Suprapubic skin (tissue), 4 donors: ENCODE data around the gene B3GNT7. TPM values are rescaled to one million over a fixed set of nuclear protein-coding genes. Genes with fewer than 3 reads are reported as not detected.

Source experiments
- DNase-seq, 2 donors: peaks; one replicate each; pipeline ENCODE4 v3.0.0-alpha.2; 2019; ENCODE audit warnings: low spot score in 2 of 2
- H3K27ac ChIP-seq: fragments of 200-600 bp; sonication (generic); one replicate; pipeline ENCODE4 v1.5.1; 2019
- H3K27me3 ChIP-seq: fragments of 200-600 bp; sonication (generic); one replicate; pipeline ENCODE4 v1.5.1; 2019
- H3K36me3 ChIP-seq: fragments of 200-600 bp; sonication (generic); one replicate; pipeline ENCODE4 v1.5.1; 2019
- H3K4me1 ChIP-seq: fragments of 200-600 bp; sonication (generic); one replicate; pipeline ENCODE4 v1.5.1; 2019
- H3K4me3 ChIP-seq: fragments of 200-600 bp; sonication (generic); one replicate; pipeline ENCODE4 v1.5.1; 2019; ENCODE audit warnings: mild to moderate bottlenecking
- H3K9me3 ChIP-seq: fragments of 200-600 bp; sonication (generic); one replicate; pipeline ENCODE4 v1.5.1; 2019
- EP300 ChIP-seq: sonication (generic); formaldehyde crosslinking; IDR thresholded peaks from one replicate; pipeline ENCODE4 v1.6.1; 2017; ENCODE audit warnings: antibody characterized with exemption
- POLR2A ChIP-seq, 2 donors: fragments of 450-650 bp; IDR thresholded peaks; one replicate each; pipeline ENCODE4 v1.6.1; 2017; ENCODE audit warnings: antibody characterized with exemption in 2 of 2, mild to moderate bottlenecking in 2 of 2, moderate library complexity in 2 of 2
- POLR2AphosphoS5 ChIP-seq, 3 donors: sonication (generic); formaldehyde crosslinking; IDR thresholded peaks; one replicate each; pipeline ENCODE4 v1.6.1; 2017; ENCODE audit warnings: antibody characterized with exemption in 3 of 3
- whole genome bisulfite sequencing: methylation state at CpG from one replicate; pipeline ENCODE4 v1.1.5; 2018; 5-methylcytosine and 5-hydroxymethylcytosine counted together
- total RNA-seq, 4 donors: library from RNA; depleted of rRNA; stranded (reverse); fragments of >200 nt; gene quantifications; one replicate each; pipeline ENCODE4 v1.1.0, GENCODE V29; 2016
- TF ChIP-seq, protein P1 (sequence below), 2 donors: fragments of 200-600 bp in 1 of 2; fragments of 450-650 bp in 1 of 2; sonication (generic) in 1 of 2; IDR thresholded peaks; one replicate each; pipeline ENCODE4 v1.5.1; 2016 to 2019; ENCODE audit warnings: antibody characterized with exemption in 2 of 2, mild to moderate bottlenecking in 1 of 2, moderate library complexity in 1 of 2

The B3GNT7 gene
- total RNA-seq, 4 donors from 2014 or later = 1.3 to 1.5 (median 1.4) TPM

DNA sequence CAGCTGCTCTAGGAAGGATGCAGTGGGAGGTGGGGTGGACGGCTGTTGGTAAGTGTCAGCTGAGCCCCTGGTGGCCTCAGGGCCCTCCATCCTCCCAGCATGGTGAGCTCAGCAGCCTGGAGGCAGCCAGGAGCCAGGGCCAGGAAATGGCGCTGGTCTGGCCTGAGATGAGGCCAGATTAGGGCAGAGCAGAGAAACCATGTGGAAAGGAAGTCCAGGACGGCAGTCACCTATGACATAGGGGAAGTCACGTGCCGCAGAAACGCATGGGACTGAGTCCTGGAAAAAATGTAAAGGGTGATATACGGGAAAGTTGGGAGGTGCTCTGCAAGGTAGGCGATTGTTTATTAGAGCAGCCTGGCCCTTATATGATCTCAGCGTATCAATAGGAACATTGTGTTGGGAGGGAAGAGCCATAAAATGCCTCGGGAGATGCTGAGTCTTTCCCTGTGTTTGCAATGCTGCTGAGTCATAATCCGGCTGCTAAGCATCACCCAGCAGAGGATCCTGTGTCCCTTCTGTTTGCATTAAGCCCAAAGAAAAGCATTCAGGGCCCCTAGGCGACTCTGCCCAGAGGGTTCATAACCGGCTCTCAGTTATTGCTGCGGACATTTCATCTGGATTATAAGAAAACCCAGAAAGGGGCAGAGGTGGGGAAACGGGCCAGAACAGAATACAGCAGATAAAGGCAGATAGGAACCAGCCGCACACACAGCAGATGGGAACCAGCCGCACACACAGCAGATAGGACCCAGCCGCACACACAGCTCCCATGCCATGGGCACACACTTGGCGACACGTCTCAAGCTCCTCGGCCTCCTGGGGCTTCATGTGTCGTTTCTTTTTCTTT, 30.3 kb upstream of the B3GNT7 start:
- no peak for DNase-seq
- TF ChIP-seq, protein P1, sequence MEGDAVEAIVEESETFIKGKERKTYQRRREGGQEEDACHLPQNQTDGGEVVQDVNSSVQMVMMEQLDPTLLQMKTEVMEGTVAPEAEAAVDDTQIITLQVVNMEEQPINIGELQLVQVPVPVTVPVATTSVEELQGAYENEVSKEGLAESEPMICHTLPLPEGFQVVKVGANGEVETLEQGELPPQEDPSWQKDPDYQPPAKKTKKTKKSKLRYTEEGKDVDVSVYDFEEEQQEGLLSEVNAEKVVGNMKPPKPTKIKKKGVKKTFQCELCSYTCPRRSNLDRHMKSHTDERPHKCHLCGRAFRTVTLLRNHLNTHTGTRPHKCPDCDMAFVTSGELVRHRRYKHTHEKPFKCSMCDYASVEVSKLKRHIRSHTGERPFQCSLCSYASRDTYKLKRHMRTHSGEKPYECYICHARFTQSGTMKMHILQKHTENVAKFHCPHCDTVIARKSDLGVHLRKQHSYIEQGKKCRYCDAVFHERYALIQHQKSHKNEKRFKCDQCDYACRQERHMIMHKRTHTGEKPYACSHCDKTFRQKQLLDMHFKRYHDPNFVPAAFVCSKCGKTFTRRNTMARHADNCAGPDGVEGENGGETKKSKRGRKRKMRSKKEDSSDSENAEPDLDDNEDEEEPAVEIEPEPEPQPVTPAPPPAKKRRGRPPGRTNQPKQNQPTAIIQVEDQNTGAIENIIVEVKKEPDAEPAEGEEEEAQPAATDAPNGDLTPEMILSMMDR (IDR thresholded peaks at IDR 0.05) = no peak
- TF ChIP-seq POLR2AphosphoS5 (IDR thresholded peaks at IDR 0.05) = no peak
- TF ChIP-seq POLR2A (IDR thresholded peaks at IDR 0.05) = no peak
- TF ChIP-seq EP300 = no peak
- WGBS = 56% methylated on average over 22 of the region's 22 CpGs
- H3K4me1 ChIP-seq = peaks cover 11% of the 10 kb centered on the region
- no peaks in the 10 kb centered on the region for H3K27me3 ChIP-seq
- no peak overlapping the region for H3K4me3 ChIP-seq
- peaks cover 4% of the 10 kb centered on the region for H3K36me3 ChIP-seq
- H3K9me3 ChIP-seq = no peaks in the 10 kb centered on the region
- H3K27ac ChIP-seq = peak overlapping the region; percentile 70

DNA sequence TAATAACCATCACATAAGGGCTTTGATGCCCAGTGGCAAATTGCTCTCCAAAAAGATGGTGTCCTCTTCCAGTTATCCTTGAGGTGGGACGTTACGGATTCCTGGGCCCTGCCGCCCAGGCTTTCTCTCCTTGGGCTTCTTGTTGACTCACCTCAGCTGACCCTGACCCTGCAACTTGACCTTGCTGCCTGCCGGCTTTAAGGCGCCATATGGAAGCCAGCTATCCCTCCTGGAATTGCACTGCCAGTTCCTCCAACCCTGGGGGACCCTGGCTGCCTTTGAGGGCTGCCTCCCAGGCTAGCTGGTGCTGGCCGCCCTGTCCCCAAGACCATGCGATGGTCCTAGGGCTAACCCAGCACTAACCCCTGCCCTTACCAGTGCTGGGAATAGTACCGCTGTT, 28.3 kb upstream of the B3GNT7 start:
- Histone ChIP-seq H3K27me3 (no peaks in the 10 kb centered on the region), H3K4me1 (peaks cover 11% of the 10 kb centered on the region), H3K27ac (no peak overlapping the region), H3K36me3 (no peaks in the 10 kb centered on the region), H3K9me3 (no peaks in the 10 kb centered on the region), H3K4me3 (no peak overlapping the region)
- no peak for DNase-seq
- WGBS = 96% methylated on average over 6 of the region's 8 CpGs
- TF ChIP-seq POLR2A (IDR thresholded peaks at IDR 0.05) (no peak), EP300 (no peak), POLR2AphosphoS5 (IDR thresholded peaks at IDR 0.05) (no peak)
- TF ChIP-seq, protein P1 (IDR thresholded peaks at IDR 0.05) = no peak

DNA sequence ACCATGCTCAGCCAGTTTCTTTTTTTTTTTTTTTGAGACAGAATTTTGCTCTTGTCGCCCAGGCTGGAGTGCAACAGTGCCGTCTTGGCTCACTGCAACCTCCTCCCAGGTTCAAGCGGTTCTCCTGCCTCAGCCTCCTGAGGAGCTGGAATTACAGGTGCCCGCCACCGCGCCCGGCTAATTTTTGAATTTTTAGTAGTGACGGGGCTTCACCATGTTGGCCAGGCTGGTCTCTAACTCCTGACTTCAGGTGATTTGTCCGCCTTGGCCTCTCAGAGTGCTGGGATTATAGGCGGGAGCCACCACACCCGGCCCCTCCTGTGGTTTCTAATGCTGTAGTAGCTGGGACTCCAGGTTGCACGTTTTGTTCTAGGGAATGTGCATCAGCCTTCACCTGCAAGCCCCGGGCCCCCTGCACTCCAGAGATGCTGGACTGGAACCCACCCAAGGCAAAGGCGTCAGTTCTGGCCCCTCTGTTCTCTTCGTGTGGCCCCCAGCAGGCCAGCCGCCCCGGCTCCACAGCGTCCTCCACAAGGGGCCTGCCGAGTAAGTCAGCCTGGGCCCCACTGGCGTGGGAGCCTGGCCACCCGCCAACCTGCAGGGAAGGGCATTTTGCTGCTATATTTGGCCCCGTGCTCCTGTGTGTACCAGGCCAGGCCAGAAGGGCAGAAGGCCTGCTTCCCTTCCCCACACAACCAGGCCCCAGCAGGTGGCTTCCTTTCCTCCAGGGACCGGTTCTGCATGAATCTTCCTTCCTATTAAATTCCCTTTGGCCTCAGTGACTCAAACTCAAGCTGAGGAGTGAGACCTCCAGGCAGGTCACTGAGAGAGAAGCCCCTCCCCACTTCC, 25.7 kb upstream of the B3GNT7 start:
- no peak for TF ChIP-seq POLR2AphosphoS5 (IDR thresholded peaks at IDR 0.05)
- TF ChIP-seq EP300 = no peak
- TF ChIP-seq, protein P1 (IDR thresholded peaks at IDR 0.05) = no peak
- no peak for TF ChIP-seq POLR2A (IDR thresholded peaks at IDR 0.05)
- DNase-seq = no peak
- Histone ChIP-seq H3K4me1 (peaks cover 9% of the 10 kb centered on the region), H3K4me3 (no peak overlapping the region), H3K36me3 (no peaks in the 10 kb centered on the region), H3K9me3 (no peaks in the 10 kb centered on the region), H3K27ac (no peak overlapping the region), H3K27me3 (no peaks in the 10 kb centered on the region)
- WGBS = 88% methylated on average over 15 of the region's 23 CpGs

DNA sequence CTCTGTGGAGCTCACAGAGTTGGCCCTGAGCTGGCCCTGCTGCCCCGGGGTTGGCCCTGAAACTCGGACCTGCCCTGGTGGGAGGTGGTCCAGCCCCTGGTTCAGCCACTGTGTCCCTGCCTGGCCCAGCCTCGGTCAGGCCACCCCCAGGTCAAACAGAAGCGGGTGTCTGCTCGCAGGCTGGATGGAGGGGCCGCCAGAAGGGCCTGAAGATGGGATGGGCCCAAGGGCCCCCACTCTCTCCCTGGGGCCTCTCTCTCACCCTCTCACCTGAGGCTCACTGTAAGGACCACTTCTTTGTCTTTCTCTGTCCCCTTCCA, 25.1 kb upstream of the B3GNT7 start:
- peaks cover 3% of the 10 kb centered on the region for H3K4me1 ChIP-seq
- H3K36me3 ChIP-seq = no peaks in the 10 kb centered on the region
- H3K27me3 ChIP-seq = no peaks in the 10 kb centered on the region
- TF ChIP-seq, protein P1 (IDR thresholded peaks at IDR 0.05) = no peak
- TF ChIP-seq POLR2AphosphoS5 (IDR thresholded peaks at IDR 0.05) (no peak), POLR2A (IDR thresholded peaks at IDR 0.05) (no peak), EP300 (no peak)
- no peak overlapping the region for H3K4me3 ChIP-seq
- DNase-seq = no peak
- whole genome bisulfite sequencing = 93% methylated on average over 4 of the region's 6 CpGs
- H3K27ac ChIP-seq = no peak overlapping the region
- no peaks in the 10 kb centered on the region for H3K9me3 ChIP-seq
